ENCODE data around the gene SLC35E2B. TPM values are rescaled to one million over a fixed set of nuclear protein-coding genes. Genes with fewer than 3 reads are reported as not detected.
"Not testable (repeated sequence)": the region's sequence is repeated elsewhere in the genome, so short reads cannot be mapped to it uniquely, and the experiment has no call there.

SLC35E2B gene
- total and polyA plus RNA-seq, 2 of the 13 experiments (the other 11 are each of a cell fraction or from before 2014, with no cell fraction given) = 14.1 to 19.7 TPM

DNA sequence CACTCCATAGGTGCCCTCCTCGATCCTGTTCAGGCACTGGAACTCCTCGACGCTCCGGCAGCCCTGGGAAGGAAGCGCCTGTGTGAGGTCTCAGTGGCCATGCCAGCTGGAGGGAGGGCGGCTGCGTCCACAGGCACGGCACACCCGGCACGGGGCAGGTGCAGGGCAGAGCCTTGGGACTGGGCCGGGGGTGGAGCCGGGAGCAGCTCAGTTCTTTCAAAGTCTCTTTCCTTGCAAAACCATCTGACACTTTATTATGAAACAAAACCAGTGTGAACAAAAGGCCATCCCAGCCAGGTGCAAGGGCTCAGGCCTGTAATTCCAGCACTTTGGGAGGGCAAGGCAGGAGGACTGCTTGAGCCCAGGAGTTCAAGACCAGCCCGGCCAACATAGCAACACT, 54.1 kb downstream of the SLC35E2B start:
- H3K27ac ChIP-seq (ENCODE audit: extremely low read length, insufficient read depth, low read length); POLR2A ChIA-PET; H3K36me3 ChIP-seq (replicated peaks in 1 of 2; ENCODE audit: control insufficient read depth in 1 of 2, insufficient read depth in 2 of 2, low read length in 2 of 2); H3K9me3 ChIP-seq (ENCODE audit: low read length); H2AFZ ChIP-seq (ENCODE audit: low read length); H3K27me3 ChIP-seq (ENCODE audit: control insufficient read depth in 1 of 2, insufficient read depth in 2 of 2, low read length in 2 of 2); DNase-seq (ENCODE audit: low spot score); CTCF ChIA-PET (ENCODE audit: low intra/inter-chr PET ratio, low total read pairs); BruUV-seq (replicated peaks); H3K79me2 ChIP-seq (ENCODE audit: insufficient read depth, low read length); H3K9ac ChIP-seq (ENCODE audit: insufficient read depth, low read depth, low read length); H3K4me3 ChIP-seq (replicated peaks in 1 of 3; ENCODE audit: insufficient read depth in 1 of 3, low read depth in 2 of 3, low read length in 3 of 3); H4K20me1 ChIP-seq (ENCODE audit: insufficient read depth, low read length); intact Hi-C loops (cut with micrococcal nuclease; ENCODE audit: unreplicated experiment); FAIRE-seq; H3K4me2 ChIP-seq (ENCODE audit: low read depth, low read length); in situ Hi-C loops (cut with HindIII; ENCODE audit: extremely low pct_ligation_motif_present, low pct_unique_long_range_greater_than_20kb); ATAC-seq; H3K4me1 ChIP-seq (ENCODE audit: insufficient read depth, low read length): not testable (repeated sequence)
- WGBS (ENCODE audit: low lambda C conversion rate) = over 99% methylated on average over 8 of the region's 13 CpGs

GRCh38 chr1:1637479-1637875, 55.1 kb downstream of the SLC35E2B start:
- H3K4me3 ChIP-seq (replicated peaks in 1 of 3; ENCODE audit: insufficient read depth in 1 of 3, low read depth in 2 of 3, low read length in 3 of 3); DNase-seq (ENCODE audit: low spot score); H3K4me2 ChIP-seq (ENCODE audit: low read depth, low read length); H2AFZ ChIP-seq (ENCODE audit: low read length); CTCF ChIA-PET (ENCODE audit: low intra/inter-chr PET ratio, low total read pairs); FAIRE-seq; H3K27ac ChIP-seq (ENCODE audit: extremely low read length, insufficient read depth, low read length); H3K27me3 ChIP-seq (ENCODE audit: control insufficient read depth in 1 of 2, insufficient read depth in 2 of 2, low read length in 2 of 2); POLR2A ChIA-PET; H4K20me1 ChIP-seq (ENCODE audit: insufficient read depth, low read length); in situ Hi-C loops (cut with HindIII; ENCODE audit: extremely low pct_ligation_motif_present, low pct_unique_long_range_greater_than_20kb); H3K79me2 ChIP-seq (ENCODE audit: insufficient read depth, low read length); BruUV-seq (replicated peaks); H3K4me1 ChIP-seq (ENCODE audit: insufficient read depth, low read length); H3K9ac ChIP-seq (ENCODE audit: insufficient read depth, low read depth, low read length); H3K36me3 ChIP-seq (replicated peaks in 1 of 2; ENCODE audit: control insufficient read depth in 1 of 2, insufficient read depth in 2 of 2, low read length in 2 of 2); intact Hi-C loops (cut with micrococcal nuclease; ENCODE audit: unreplicated experiment); ATAC-seq; H3K9me3 ChIP-seq (ENCODE audit: low read length): not testable (repeated sequence)
- WGBS (ENCODE audit: low lambda C conversion rate) = 98% methylated on average over 6 of the region's 14 CpGs

- POLR2A ChIA-PET; H3K27me3 ChIP-seq (ENCODE audit: control insufficient read depth in 1 of 2, insufficient read depth in 2 of 2, low read length in 2 of 2); CTCF ChIA-PET (ENCODE audit: low intra/inter-chr PET ratio, low total read pairs); H4K20me1 ChIP-seq (ENCODE audit: insufficient read depth, low read length); in situ Hi-C loops (cut with HindIII; ENCODE audit: extremely low pct_ligation_motif_present, low pct_unique_long_range_greater_than_20kb); FAIRE-seq; H2AFZ ChIP-seq (ENCODE audit: low read length); H3K9me3 ChIP-seq (ENCODE audit: low read length); H3K36me3 ChIP-seq (replicated peaks in 1 of 2; ENCODE audit: control insufficient read depth in 1 of 2, insufficient read depth in 2 of 2, low read length in 2 of 2); H3K79me2 ChIP-seq (ENCODE audit: insufficient read depth, low read length); H3K4me1 ChIP-seq (ENCODE audit: insufficient read depth, low read length); BruUV-seq (replicated peaks); H3K9ac ChIP-seq (ENCODE audit: insufficient read depth, low read depth, low read length); intact Hi-C loops (cut with micrococcal nuclease; ENCODE audit: unreplicated experiment); H3K4me3 ChIP-seq (replicated peaks in 1 of 3; ENCODE audit: insufficient read depth in 1 of 3, low read depth in 2 of 3, low read length in 3 of 3); DNase-seq (ENCODE audit: low spot score); ATAC-seq; H3K4me2 ChIP-seq (ENCODE audit: low read depth, low read length); H3K27ac ChIP-seq (ENCODE audit: extremely low read length, insufficient read depth, low read length): not testable (repeated sequence)
- WGBS (ENCODE audit: low lambda C conversion rate) = 94% methylated on average over 21 of the region's 37 CpGs
These were observed 55.7 kb downstream of the SLC35E2B start for GRCh38 chr1:1636621-1637478.

DNA sequence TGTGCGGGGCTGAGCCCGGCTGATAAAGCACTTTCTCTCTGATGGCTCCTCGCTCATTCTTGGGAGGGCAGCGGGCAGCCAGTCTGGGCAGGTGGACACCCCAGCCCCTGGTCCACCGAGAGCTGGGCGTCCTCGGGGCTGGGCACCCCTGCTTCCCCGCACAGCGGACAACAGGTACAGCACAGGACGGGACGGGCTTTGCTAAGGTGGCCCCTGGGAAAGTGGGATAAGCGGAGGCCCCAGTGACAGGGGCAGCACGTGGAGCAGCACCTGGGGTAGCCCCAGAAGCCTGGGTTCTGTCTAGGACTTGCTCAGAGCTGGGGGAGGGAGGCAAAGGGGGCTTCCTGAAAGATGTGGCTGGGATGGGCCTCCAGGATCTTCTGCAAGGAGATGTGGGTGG, 58.0 kb downstream of the SLC35E2B start:
- CTCF ChIA-PET (ENCODE audit: low intra/inter-chr PET ratio, low total read pairs); H3K9me3 ChIP-seq (ENCODE audit: low read length); H3K27me3 ChIP-seq (ENCODE audit: control insufficient read depth in 1 of 2, insufficient read depth in 2 of 2, low read length in 2 of 2); intact Hi-C loops (cut with micrococcal nuclease; ENCODE audit: unreplicated experiment); H2AFZ ChIP-seq (ENCODE audit: low read length); H3K4me2 ChIP-seq (ENCODE audit: low read depth, low read length); H3K79me2 ChIP-seq (ENCODE audit: insufficient read depth, low read length); DNase-seq (ENCODE audit: low spot score); in situ Hi-C loops (cut with HindIII; ENCODE audit: extremely low pct_ligation_motif_present, low pct_unique_long_range_greater_than_20kb); BruUV-seq (replicated peaks); FAIRE-seq; POLR2A ChIA-PET; H4K20me1 ChIP-seq (ENCODE audit: insufficient read depth, low read length); H3K9ac ChIP-seq (ENCODE audit: insufficient read depth, low read depth, low read length); H3K4me1 ChIP-seq (ENCODE audit: insufficient read depth, low read length); H3K27ac ChIP-seq (ENCODE audit: extremely low read length, insufficient read depth, low read length); H3K36me3 ChIP-seq (replicated peaks in 1 of 2; ENCODE audit: control insufficient read depth in 1 of 2, insufficient read depth in 2 of 2, low read length in 2 of 2); H3K4me3 ChIP-seq (replicated peaks in 1 of 3; ENCODE audit: insufficient read depth in 1 of 3, low read depth in 2 of 3, low read length in 3 of 3): not testable (repeated sequence)
- peak; percentile 4; the same call in 1 of the 3 replicates for ATAC-seq
- WGBS (ENCODE audit: low lambda C conversion rate) = 98% methylated on average over 9 of the region's 13 CpGs

Measured in HepG2 (cell line).